CMK (cell line): ENCODE measurements around the gene LRRC8A.
"Not testable (repeated sequence)": the region's sequence is repeated elsewhere in the genome, so short reads cannot be mapped to it uniquely, and the experiment has no call there.

Experiments used
- DNase-seq: peaks from one replicate; pipeline ENCODE4 v3.0.0-alpha.2; 2010; ENCODE audit warnings: low read depth

LRRC8A gene

GRCh38 chr9:128881884-128882676 is at the start of gene LRRC8A, which contains the start of gene KYAT1:
Gene LRRC8A (plus strand): TSS chr9:128882133. CDS start chr9:128907165, 25,032 bp downstream.
Gene KYAT1 (minus strand): TSS chr9:128881950. CDS start chr9:128845405, 36,545 bp downstream.
- peak; percentile 86 for DNase-seq

DNA sequence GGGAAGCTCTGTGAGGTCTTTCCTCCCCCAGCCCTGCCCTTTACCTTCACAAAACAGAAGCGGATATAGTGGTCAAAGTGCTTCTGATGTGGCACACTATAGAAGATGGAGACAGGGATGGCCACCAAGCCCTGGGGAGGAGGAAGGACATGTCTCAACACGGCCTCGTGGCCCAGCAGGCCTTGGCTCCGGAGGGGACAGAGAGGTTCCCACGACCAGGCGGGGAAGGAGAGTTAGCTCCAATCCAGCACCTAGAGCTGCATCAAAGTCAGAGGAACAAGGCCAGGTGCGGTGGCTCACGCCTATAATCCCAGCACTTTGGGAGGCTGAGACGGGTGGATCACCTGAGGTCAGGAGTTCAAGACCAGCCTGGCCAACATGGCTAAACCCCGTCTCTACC is 48.2 kb upstream of the LRRC8A start:
- no peak for DNase-seq

DNA sequence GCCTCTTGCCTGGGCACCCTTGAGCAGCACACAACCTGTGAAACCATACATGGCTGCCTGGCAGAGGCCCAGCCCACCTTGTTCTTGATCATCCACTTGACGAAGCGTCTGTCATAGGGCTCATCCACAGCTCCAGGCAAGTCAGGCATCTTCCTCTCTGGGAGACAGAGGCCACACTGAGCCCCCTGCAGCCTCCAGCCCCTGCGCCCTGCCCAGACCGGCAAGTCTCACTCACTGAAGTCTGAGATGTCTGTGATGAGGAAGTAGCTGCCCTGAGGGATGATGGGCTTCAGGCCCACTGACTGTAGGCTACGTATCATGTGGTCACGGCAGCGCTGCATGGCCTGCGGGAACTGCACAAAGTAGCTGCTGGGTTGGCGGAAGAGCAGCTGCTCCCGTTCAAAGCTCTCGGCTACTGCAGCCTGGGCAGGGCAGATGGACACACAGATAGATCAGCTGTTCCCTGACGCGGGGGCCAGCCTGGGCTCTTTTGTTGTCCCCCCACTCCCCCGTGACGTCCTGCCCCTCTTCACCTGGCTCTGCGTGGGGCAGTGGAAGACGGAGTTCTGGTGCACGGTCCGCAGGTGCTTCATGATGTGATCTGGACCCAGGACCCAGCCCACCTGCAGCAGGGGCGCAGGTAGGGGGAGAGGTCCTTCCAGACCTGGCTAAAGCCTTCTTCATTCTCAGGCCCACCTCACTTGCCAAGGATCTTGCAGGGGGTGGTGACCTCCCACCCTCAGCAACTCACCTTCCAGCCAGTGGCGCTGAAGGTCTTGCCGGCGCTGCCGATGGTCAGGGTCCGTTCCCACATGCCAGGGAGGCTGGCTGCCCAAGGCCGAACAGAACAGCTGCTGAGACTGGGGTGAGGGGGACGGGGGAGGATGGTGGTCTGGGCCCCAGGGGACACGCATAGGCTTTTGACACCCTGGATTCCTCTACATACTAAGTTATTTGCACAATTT is 46.4 kb upstream of the LRRC8A start:
- no peak for DNase-seq

DNA sequence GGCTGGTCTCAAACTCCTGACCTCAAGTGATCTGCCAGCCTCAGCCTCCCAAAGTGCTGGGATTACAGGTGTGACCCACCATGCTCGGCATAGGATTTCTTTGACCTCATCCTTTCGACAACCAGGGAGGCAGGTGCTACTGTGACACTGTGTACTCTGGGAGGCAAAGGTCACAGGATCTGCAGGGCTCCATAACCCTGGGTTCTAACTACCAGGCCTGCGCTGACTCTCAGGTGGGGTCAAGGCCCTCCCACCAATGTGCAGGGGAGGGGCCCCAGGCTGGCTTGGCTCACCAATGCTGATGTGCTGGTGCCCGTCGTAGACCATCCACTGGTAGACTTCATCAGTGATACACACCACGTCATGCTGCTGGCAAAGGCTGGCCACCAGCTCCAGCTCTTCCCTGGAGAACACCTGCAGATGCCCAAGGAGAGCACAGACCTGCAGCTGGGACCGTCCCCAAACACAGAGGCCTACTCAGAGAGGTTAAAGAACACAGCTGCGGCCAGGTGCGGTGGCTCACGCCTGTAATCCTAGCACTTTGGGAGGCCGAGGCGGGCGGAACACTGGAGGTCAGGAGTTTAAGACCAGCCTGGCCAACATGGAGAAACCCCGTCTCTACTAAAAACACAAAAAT is 45.3 kb upstream of the LRRC8A start:
- no peak for DNase-seq

DNA sequence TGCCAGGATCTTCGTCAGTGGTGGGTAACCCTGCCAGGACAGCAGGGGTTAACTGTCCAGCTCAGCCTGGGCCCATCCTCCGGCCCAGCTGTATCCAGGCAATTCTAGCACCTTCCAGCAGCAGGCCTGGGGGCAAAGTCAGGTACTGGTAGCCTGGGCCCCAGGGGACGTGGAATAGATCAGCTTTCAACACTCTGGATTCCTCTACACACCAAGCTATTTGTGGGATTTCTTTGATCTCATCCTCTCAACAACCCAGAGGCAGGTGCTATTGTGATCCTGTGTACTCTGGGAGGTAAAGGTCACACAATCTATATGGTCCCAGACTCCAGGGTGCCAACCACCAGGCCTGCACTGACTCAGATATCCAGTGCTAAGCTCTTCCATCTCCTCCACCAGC is 43.6 kb upstream of the LRRC8A start:
- no peak for DNase-seq

GRCh38 chr9:128840524-128840923 is 41.4 kb upstream of the LRRC8A start:
- DNase-seq, result no peak

- no peak for DNase-seq
Measured at GRCh38 chr9:128841694-128842492, 40.0 kb upstream of the LRRC8A start.

DNA sequence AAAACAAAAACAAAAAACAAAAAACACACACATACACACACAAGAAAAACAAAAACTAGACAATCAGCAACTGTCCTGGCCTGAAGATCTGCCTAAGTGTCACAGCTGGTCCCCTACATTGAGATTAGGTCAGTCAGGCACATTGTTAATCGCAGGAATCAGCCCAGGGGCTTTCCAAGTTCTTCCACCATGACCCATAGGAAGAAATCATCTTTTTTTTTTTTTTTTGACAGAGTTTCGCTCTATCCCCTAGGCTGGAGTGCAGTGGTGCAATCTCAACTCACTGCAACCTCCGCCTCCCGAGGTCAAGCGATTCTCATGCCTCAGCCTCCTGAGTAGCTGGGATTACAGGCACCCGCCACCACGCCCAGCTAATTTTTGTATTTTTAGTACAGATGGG is 38.8 kb upstream of the LRRC8A start:
- not testable (repeated sequence) for DNase-seq

DNA sequence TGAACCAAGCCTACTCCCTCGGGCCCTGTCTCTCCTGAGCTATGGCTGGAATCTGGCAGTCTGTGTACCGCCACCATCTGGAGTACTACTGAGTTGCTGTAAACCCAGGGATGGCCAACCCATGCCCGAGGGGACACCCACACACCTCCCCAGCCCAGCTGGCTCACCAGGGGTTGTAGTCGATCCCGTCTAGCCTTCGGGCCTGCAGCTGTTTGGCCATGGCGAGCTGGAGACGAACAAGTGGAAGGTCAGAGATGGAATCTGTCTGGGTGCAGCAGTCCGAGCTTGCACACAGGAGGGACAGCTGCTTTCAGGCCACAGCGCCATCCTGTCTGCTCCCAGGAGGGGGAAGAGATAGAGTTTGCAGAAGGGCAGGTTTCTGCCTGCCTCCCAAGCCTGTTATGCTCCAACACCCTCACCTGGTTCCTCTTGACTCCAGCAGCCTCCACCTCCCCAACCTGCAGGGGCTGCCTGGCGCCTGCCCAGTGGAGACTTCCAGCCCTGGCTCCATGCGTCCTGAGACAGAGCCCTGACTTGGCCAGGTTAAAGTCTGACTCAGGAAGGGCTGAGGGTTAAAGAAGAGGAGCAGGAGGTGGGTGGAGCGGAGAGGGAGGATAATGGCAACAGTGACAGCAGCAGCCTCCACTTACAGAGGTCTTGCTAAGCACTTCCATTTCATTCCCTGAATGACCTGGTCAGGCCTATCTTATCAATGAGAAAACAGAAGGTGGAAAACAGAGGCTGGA is 36.6 kb upstream of the LRRC8A start:
- DNase-seq, result no peak

GRCh38 chr9:128846680-128847030 is 35.3 kb upstream of the LRRC8A start:
- no peak for DNase-seq

- no peak for DNase-seq
Measured at GRCh38 chr9:128847803-128848202, 34.1 kb upstream of the LRRC8A start.

DNA sequence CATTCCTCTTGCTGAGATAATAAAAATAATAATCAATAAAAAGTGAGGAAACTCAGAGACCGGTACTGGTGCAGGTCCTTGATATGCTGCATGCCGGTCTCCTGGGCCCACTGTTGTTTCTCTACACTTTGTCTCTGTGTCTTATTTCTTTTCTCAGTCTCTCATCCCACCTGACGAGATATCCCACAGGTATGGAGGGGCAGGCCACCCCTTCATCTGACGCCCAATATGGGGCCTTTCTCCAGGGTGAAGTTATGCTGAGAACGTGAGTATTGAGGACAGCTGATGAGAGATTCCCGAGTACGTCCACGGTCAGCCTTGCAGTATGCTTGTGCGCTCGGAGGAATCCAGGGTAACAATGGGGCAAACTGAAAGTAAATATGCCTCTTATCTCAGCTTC is 30.9 kb upstream of the LRRC8A start:
- not testable (repeated sequence) for DNase-seq

DNA sequence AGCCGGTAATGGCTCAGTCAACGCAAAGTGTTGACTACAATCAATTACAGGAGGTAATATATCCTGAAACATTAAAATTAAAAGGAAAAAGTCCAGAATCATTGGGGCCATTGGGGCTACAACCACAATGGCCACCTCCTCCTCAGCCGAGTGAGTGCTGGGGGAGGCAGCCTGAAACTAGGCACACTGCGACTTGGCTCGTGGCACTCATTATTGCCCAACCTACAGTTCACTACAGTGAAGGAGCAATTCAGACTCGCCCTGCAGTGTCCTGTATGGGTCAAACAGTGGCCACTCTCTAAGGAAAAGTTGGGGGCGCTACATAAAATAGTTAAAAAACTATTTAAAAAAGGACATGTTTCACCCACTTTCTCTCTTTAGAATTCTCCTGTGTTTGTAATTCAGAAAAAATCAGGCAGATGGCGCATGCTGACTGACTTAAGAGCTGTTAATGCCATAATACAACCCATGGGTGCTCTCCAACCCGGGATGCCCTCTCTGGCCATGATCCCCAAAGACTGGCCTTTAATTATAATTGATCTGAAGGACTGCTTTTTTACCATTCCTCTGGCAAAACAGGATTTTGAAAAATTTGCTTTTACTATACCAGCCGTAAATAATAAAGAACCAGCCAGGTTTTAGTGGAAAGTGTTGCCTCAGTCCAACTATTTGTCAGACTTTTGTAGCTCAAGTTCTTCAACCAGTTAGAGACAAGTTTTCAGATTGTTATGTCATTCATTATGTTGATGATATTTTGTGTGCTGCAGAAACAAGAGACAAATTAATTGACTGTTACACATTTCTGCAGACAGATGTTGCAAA is 29.9 kb upstream of the LRRC8A start:
- DNase-seq, result not testable (repeated sequence)

- DNase-seq, result not testable (repeated sequence)
Measured at GRCh38 chr9:128852646-128853045, 29.3 kb upstream of the LRRC8A start.

GRCh38 chr9:128854454-128854853 is 27.5 kb upstream of the LRRC8A start:
- DNase-seq, result not testable (repeated sequence)

- not testable (repeated sequence) for DNase-seq
Measured at GRCh38 chr9:128858476-128858875, 23.5 kb upstream of the LRRC8A start.

DNA sequence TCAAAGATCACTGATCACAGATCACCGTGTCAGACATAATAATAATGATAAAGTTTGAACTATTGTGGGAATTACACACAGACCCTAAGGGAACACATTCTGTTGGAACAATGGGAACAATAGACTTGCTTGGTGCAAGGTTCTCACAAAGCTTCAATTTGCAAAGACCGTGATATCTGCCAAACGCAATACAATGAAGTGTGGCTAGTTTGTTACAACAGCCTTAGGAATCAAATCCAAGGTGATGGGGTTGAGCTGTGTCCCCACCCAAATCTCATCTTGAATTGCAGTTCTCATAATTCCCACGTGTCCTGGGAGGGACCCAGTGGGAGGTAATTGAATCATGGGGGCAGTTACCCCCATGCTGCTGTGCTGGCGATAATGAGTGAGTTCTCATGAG is 21.0 kb upstream of the LRRC8A start:
- no peak for DNase-seq

- DNase-seq, result no peak
Measured at GRCh38 chr9:128861501-128861900, 20.4 kb upstream of the LRRC8A start.

- no peak for DNase-seq
Measured at GRCh38 chr9:128862401-128862851, 19.5 kb upstream of the LRRC8A start.

DNA sequence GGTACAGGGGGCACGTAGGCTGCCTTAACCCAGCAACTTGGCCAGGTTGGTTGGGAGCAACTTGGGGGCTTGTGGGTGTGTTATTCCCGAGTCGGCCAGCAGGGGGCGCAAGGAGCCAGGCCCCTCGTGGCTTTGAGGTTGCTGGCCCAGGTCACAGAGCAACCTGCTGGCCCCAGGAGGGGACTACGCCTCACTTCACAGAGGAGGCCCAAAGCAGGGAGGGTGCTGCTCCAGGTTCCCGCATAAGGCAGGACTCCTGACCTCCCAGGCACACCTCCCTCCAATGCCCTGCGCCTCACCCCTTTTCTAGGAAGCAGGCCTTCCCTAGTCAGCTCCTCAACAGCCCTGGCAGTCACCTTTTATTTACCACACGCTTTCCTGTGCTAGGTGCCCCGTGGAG is 18.3 kb upstream of the LRRC8A start:
- peak; percentile 76 for DNase-seq
